Cortex of kidney (tissue), 1 donor: ENCODE data around the gene FAM184A.

Experiments
- DNase-seq: peaks from one replicate; lab custom pipeline; 2025; lab: John Stamatoyannopoulos, UW

FAM184A gene

DNA sequence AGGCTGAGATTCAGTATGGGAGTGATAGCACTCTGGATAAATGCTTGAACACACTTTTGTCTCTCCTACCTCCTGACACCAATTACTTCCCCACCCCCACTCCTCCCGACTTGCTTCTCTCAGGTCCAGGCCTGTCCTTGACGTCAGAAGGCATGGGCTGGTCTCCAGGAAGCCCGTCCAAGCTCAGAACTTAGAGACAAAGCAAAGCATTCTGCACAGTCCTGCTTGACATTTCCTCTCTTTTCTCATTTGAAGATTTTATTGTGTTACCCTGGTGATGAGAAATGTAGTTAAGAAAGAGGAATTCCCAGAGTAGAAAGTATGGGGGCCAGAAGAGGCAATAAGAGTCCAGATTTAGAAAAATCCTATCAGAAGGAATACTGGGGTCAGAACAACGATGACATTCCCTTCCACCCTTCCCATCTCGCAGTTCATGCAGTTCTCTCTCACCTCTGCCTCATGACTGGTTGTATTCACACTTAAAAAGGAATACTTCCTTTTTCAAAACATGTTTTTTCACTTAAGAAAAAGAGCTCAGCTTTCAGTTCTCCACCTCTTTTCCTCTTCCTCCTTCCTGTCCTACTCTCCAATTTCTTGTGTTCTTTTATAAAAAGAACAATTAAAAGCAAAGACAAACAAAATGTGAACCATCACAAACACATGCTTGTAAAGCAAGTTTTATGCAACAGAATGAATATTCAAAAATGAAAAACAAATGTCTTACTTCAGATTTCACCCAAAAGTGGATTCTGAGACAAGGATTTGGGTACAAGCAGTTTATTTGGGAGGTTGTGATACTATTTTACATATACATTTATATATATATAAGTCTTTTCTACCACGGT, 18.5 kb upstream of the FAM184A start:
- no peak for DNase-seq

DNA sequence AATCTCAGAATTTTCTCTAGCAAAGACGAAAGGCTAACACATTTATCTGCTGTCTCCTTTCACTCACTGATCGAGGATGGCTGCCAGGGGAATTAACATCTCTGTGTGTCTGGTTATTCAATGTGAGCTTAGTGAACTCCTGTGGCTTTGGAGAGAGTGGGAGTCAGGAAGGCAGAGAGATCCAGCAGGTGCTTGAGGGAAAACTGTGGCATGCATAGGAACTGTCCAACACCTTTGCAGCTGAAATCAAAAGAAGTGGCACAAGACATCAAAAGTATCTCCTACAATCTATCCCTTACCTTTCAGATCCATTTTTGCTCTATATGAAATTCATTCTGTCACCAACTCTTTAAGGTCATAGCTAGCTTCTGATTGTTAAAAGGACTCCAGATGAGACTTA, 11.8 kb upstream of the FAM184A start:
- no peak for DNase-seq

DNA sequence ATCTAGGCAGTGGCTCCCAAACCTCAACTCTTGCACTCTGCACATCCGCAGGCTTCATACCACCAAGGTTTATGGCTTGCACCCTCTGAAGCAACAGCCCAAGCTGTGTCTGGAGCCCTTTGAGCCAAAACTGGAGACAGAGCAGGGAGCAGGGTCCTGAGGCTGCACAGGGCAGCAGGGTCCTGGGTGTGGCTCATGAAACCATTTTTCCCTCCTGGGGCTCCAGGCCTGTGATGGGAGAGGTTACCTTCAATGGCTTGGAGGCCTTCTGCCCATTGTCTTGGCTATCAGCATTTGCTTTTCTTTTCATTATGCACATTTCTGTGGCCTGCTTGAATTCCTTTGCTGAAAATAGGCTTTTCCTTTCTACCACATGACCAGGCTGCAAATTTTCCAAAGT, 6.3 kb upstream of the FAM184A start:
- no peak for DNase-seq

DNA sequence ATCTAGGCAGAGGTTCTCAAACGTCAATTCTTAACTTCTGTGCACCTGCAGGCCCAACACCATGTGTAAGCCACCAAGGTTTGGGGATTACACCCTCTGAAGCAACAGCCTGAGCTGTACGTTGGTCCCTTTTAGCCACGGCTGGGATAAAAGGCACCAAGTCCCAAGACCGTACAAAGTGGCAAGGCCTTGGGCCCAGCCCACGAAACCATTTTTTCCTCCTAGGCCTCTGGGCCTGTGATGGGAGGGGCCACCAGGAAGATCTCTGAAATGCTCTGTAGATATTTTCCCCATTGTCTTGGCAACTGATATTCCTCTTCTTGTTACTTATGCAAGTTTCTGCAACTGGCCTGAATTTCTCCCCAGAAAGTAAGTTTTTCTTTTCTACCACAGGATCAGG, 4.5 kb upstream of the FAM184A start:
- no peak for DNase-seq

DNA sequence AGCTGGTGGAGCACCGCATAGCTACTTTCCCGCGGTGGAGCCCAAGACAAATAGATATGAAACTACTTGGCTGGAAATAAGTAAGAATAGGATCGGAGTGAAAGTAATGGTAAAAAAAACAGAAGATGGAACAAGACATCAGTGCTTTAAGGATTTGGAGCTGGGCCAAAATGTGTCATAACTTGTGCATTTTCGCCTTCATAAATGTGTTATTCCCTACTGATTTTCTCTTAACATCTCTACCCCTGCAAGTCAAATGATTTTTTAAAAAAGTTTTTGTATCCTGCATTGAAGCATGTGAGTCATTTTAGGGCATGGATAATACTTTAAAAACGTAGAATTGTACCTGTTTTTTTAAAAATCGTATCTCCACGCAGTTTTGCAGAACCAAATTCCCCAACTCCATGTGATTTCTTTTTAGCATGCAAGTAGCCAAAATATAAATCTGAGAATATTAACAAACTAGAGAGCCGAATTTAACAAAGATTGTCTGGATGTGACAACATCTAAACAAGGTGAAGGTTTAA, 882 bp upstream of the FAM184A start:
- no peak for DNase-seq

DNA sequence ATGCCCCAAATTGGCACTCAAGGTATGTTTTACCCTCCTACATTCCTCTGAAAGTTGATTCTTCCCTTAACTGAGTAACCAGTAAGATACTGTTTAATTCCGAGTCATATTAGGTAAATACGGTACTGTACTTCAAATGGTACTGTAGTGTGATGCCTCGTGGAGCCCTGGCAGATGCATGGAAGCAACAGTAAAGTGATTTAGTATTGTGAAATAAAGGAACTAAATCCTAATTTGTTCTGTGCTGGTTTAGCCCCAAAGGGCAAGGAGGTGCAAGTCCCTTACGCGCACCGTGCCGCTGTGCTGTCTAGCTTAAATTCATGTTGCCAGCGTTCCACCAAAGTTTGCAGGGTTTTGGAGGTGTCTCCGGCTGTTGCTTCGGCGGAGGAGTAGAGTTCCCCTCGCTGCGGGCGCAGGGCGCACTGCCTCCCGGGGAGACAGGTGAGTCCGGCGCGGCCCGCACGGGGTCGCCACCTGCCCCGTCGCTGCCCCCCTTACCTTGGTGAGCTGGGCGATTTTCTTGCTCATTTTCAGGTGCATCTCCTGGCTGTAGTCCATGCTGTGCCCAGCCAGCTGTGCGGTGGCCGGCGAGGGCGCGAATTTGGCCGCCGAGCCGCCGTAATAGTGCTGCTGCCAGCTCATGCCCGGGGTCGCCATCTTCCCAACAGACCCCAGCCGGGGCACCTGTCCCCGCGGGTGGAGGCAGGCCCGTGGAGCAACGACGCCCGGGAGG, 655 bp downstream of the FAM184A start:
- no peak for DNase-seq

DNA sequence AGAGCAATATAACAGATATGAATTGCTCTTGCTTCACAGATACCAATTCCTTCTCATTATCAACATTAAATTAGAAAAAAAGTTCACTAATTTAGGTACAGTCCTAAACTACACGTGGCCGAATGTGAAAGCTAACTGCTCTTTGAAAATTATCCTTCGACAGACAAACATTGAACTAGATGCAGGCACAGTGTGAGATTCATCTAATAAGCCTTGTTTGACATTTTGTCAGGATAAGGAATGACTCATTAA, 1.1 kb downstream of the FAM184A start:
- DNase-seq = no peak

DNA sequence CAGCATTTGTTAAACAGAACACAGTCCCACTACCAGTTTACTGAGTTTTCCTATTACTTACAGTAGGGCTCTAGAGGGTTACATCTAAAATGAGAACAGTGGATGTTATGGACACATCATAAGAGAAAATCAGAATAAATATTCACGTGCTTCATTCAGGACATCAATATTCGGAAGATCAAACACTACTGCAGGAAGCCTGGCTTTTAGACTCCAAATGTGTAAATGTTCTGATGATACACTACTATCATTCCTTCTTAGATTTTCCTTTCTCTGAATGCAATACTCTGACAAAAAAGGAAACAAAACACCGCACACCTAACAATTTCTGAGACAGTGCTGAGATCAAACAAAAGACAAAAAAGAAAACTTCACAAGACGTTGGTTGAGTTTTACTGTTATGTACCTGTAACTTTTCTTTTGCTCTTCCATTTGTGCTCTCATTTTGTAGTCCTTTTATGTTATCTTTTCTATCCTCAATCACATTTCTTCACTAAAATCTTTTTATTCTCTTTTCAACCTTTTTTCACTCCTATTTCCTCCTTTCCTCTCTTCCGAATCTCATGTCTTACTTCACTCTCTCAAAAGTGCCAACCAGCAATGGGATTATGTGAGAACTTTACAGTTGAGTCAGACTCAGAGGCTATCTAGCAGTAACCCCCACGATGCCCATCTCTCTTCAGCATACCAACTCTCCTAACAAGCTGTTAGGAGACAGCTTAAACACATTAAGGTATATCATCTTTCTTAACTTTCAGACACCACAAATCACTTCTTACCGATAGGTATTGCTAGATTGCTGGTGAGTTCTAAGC, 1.7 kb downstream of the FAM184A start:
- no peak for DNase-seq

DNA sequence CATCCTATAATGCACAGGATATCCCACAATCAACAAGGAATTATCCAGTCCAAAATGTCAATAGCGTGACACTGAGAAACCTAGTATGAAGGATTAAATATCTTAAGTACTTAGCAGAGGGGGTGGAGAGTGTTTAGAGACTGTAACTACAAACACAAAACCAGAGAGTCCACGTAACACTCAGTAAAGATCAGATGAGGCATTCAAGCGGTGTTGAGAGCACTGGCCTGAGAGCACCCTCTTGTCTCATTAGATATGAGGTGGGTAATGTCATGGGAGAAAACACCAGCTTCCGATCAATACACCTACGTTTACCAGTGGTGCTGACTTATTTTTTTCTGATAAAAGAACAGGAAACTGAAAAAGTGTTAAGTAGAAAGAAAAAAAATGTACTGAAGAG, 2.3 kb downstream of the FAM184A start:
- no peak for DNase-seq

DNA sequence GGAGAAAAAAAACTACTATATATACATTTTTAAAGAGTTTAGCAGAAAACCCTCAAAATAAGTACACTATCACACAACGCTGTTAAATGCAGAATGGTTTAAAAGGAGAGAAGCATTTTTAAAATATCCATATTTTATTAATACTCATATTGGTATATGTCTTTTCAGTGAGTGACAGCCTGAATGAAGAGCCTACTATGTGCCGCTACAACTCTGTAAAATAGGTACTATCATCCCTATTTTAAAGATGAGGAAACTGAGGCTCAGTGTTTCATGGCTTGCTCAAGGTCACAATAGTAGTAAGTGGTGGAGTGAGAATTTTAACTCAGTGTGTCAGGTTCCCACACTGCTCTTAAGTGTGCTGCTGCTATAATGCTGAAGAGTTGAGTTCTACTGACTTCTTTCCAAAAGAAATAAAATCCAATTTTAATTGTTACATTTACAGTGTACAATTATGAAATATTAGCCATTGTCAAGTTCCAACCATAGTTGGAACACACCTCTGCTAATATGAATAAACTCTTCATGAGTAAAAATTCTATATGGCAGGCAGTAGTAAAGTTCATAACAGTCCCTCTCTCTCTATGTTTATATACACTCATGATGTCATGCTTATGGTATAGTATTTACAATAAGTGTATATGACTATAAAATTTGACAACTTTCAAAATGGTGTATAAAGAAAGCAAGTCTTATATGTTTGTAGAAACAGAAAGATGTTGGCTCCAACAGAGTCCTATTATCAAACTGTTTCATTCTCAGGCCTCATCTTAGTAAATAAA, 3.1 kb downstream of the FAM184A start:
- DNase-seq = no peak

DNA sequence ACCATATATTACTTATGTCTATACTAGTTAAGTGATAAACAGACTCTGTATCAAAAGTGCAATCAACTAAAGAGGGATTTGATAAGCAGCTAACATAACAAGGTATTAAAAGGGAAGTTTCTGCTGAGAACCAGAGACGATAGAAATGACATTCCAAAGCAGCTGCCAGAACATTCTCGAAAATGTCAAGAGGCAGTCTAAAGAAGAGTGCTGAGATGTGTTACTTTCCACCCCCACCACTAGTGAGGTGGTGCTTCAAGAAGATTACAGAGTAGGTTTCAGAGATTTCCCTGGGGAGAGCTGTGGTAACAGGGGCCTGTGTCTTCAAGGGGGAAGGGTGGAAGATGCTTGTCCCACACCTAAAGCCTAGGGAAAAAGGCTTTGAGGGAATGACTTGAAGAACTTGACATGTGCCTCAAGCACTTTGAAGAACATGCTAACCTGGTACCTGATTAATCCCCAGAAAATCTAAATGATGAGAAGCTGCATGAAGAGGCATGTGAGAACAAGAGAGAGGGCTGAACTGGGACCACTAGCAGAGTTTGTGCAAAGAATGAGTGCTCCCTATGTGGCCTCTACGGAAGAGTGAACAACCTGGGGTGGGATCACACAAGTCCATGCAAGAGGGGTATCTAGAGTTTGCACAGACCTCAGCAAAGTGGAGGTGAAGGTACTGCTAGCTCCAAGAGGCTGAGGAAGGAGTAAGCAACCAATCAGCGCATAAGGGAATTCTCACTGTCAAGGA, 5.0 kb downstream of the FAM184A start:
- no peak for DNase-seq

DNA sequence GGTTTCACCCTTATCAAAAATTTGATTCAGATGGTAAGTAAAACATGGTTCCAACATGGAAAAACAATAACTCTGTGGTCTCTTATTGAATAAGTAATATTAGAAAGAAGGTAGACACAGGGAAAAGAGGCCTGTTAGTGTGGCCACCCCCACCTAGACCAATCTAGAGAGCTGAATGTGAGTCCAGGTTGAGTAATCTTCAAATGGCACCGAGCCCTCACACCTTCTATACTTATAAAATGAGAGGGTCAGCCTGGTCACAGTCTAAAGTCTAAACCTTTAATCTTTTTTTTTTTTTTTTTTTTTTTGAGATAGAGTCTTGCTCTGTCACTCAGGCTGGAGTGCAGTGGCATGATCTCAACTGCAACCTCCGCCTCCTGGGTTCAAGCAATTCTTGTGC, 6.9 kb downstream of the FAM184A start:
- no peak for DNase-seq

DNA sequence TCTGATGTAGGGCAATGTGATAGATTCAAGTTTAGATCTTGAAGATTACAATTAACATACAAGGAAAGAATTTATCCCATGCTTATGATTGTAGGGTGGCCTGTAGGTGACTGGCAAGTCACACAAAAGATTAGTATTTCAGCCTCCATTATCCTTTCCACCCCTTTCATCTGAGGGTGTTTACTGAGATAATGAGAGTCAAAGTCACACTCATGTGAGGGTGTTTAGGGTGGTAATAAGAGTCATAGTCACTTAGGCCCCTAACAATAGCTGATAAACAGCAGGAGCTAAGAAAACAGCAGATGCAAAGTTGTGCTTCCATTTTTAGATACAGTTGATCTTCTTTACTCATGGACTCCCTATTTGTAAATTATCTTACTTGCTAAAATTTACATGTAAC, 11.4 kb downstream of the FAM184A start:
- no peak for DNase-seq

DNA sequence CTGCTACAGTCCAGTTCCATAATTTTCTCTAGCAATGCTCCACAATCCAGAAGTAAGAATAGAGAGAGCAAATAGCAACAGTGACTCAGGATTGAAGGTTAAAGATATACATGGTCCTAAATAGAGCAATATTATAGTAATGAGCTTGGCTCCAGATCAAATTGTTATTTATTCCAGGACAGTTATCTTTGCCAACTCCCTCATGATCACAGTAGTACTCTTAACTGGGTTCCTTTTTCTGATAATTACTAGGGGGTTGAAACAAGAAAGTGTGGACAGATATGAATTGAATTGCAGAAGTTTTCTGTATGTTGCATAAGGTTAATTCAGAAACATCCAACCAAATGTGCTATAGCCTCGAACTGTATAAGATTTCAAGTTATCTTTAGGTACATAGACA, 11.9 kb downstream of the FAM184A start:
- no peak for DNase-seq

DNA sequence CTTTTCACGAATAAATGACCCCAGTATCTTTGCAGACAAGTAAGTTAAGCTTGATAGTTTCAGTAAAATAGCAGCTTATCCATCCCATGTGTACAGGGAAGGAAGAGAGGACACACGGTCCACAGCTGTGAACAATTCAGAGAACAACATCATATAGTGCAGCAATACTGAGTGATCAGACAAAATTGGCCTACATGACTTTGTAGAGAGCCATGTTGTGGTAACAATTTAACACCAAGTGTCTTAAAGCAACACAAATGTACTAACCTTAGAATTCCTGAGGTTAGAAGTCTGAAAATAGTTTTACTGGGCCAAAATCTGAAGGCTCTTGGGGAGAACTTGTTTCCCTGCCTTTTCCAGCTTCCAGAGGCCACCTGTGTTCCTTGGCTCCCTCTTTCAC, 12.5 kb downstream of the FAM184A start:
- DNase-seq = no peak

DNA sequence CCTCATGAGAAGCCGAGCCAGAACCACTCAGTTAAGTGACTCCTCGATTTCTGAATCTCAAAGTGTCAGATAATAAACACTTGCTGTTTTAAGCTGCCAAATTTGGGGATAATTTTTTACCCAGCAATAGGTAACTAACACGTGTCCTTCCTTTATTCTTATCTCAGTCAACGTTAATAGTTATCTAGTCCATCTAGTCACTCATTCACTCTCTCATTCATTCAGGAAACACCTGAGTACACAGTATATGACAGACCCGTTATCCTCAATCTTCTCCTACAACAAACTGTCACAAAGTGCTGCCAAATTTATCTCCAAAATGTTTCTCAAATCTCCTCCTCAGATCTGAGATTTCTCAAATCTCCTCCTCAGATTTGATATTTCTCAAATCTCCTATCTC, 13.1 kb downstream of the FAM184A start:
- DNase-seq = no peak

DNA sequence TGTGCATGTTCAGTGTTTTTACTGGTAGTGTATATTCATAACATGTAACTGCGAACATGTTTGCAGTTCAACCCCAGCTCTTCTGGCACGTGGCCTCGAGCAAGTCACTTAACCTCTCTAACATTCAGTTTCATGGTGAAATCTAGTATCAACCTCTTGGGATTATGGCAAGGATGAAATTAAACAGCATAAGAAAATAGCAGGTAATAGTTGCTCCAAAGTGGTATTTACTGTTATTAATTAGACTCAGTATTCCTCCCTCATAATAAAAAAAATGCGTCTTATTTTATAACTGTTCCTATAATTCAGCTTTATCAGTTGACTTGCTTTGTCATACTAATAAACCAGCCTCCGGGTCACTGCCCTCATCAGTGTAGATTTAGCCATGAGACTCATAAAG, 15.0 kb downstream of the FAM184A start:
- no peak for DNase-seq

DNA sequence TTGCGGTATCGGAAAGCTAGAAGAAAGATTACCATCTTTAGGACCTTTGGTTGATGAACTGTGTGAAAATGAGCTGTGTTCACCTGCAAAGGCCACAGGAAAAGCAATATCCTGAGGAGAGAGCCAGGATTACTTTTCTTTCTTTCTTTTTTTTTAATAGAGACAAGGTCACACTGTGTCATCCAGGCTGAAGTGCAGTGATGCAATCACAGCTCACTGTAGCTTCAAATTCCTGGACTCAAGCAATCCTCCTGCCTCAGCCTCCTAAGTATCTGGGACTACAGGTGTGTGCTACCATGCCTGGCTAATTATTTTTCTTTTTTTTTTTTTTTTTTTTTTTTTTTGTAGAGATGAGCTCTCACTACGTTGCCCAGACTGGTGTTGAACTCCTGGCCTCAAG, 17.2 kb downstream of the FAM184A start:
- no peak for DNase-seq

DNA sequence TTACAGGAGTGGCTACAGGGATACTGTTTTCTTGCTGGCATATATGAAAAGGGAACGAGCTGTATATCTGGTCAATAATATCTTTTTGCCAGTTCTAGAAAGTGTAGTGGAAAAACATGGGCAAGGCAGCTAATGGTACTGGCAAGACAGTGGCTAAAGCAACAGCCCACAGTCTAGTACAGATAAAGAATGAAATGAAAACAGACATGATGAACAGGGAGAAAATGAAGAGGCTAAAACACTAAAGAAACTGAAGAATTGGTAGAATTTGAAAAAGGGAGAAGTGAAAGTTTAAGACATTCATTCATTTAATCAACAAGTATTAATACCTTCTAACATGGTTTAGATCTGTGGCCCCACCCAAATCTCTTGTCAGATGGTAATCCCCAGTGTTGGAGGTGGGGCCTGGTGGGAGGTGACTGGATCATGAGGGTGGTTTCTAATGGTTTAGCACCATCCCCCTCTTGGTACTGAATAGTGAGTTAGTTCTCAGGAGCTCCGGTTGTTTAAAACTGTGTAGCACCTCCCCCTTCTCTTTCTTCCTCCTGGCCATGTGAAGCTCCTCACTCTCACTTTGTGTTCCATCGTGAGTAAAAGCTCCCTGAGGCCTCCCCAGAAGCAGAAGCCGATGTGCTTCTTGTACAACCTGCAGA, 18.1 kb downstream of the FAM184A start:
- no peak for DNase-seq

DNA sequence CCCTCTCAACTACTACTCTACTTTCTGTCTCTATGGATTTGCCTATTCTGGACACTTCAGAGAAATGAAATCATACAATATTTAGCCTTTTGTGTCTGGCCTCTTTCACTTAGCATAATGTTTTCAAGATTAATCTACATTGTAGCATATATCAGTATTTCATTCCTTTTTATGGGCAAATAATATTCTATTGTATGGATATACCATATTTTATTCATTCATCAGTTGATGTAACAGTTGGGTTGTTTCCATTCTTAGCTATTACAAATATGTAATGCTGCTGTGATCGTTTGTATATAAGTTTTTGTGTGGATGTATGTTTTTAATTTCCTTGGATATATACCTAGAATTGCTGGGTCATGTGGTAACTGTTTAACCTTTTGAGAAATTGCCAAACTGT, 23.4 kb downstream of the FAM184A start:
- DNase-seq = no peak

DNA sequence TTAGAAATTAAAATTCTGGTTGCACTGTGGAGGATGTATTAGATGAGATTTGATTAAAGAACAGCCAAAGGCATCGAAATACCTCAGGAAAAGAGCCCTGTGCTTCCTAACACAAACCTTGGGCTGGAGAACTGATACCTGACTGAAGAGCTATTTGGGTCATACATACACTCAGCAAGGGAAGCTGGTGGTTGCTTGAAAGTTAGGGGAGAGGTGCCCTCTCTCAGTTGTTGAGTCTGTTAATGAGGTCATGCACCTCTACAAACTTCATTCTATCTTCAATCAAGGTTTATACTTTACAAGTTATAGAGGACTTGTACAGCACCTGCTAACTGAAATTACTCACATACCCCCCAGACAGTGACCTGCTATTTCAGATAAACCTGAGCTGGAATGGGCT, 25.5 kb downstream of the FAM184A start:
- no peak for DNase-seq
